GM23338 (cell line): ENCODE data around the gene L3MBTL4. TPM values are rescaled to one million over a fixed set of nuclear protein-coding genes. Genes with fewer than 3 reads are reported as not detected.

Experiments
- ATAC-seq: fragments of 200-7000 bp; cut with Tn5 transposase; 3 replicates; pipeline ENCODE4 v1.9.1; 2020
- DNase-seq: peaks from one replicate; pipeline ENCODE4 v3.0.0-alpha.2; 2015; ENCODE audit warnings: low spot score
- H2AFZ ChIP-seq: fragments of 200-600 bp; sonication (generic); 2 replicates; pipeline ENCODE4 v1.8.0; 2016; ENCODE audit warnings: antibody characterized with exemption, mild to moderate bottlenecking, moderate library complexity
- H3F3A ChIP-seq: fragments of 200-600 bp; sonication (generic); replicated peaks from 2 replicates; pipeline ENCODE4 v1.8.0; 2017; ENCODE audit warnings: antibody characterized with exemption, mixed run types, low read depth
- H3K27ac ChIP-seq: fragments of 200-600 bp; sonication (generic); 2 replicates; pipeline ENCODE4 v1.6.1; 2016; ENCODE audit warnings: low read depth
- H3K27me3 ChIP-seq: fragments of 200-600 bp; sonication (generic); 2 replicates; pipeline ENCODE4 v1.8.0; 2016; ENCODE audit warnings: mild to moderate bottlenecking, mixed run types, moderate library complexity; ENCODE audit not compliant: insufficient read depth
- H3K36me3 ChIP-seq: fragments of 200-600 bp; sonication (generic); 2 replicates; pipeline ENCODE4 v1.8.0; 2016; ENCODE audit warnings: mild to moderate bottlenecking; ENCODE audit not compliant: insufficient read depth
- H3K4me1 ChIP-seq: fragments of 200-600 bp; sonication (generic); 2 replicates; pipeline ENCODE4 v1.8.0; 2016; ENCODE audit warnings: mild to moderate bottlenecking, moderate library complexity; ENCODE audit not compliant: insufficient read depth
- H3K4me2 ChIP-seq: fragments of 200-600 bp; sonication (generic); 2 replicates; pipeline ENCODE4 v1.7.1; 2017; ENCODE audit warnings: mixed run types
- H3K4me3 ChIP-seq: fragments of 200-600 bp; sonication (generic); 2 replicates; pipeline ENCODE4 v1.6.1; 2016; ENCODE audit warnings: mixed run types
- H3K79me2 ChIP-seq: fragments of 200-600 bp; sonication (generic); replicated peaks from 2 replicates; pipeline ENCODE4 v1.8.0; 2017; ENCODE audit warnings: mild to moderate bottlenecking; ENCODE audit not compliant: insufficient read depth
- H3K9me2 ChIP-seq: fragments of 200-600 bp; sonication (generic); 2 replicates; pipeline ENCODE4 v1.8.0; 2017; ENCODE audit not compliant: insufficient read depth
- H4K20me1 ChIP-seq: fragments of 200-600 bp; sonication (generic); replicated peaks from 2 replicates; pipeline ENCODE4 v1.8.0; 2017; ENCODE audit warnings: mild to moderate bottlenecking; ENCODE audit not compliant: insufficient read depth
- H3K27ac Mint-ChIP-seq: 2 replicates; pipeline ENCODE4 v1.8.0; 2020; ENCODE audit warnings: inconsistent platforms, mild to moderate bottlenecking, moderate library complexity, mixed read lengths
- H3K27me3 Mint-ChIP-seq: 3 replicates; pipeline ENCODE4 v1.8.0; 2022; ENCODE audit warnings: low read depth, mild to moderate bottlenecking, moderate library complexity, mixed read lengths, inconsistent platforms; ENCODE audit not compliant: insufficient read depth, poor library complexity
- H3K36me3 Mint-ChIP-seq: 3 replicates; pipeline ENCODE4 v1.8.0; 2021; ENCODE audit warnings: low read depth, mild to moderate bottlenecking, inconsistent platforms, moderate library complexity, mixed read lengths
- H3K4me1 Mint-ChIP-seq: 3 replicates; pipeline ENCODE4 v1.8.0; 2020; ENCODE audit warnings: mild to moderate bottlenecking, inconsistent platforms, mixed read lengths
- H3K4me3 Mint-ChIP-seq: 3 replicates; pipeline ENCODE4 v1.8.0; 2021; ENCODE audit warnings: moderate library complexity, mild to moderate bottlenecking, inconsistent platforms, mixed read lengths
- H3K9me3 Mint-ChIP-seq: 3 replicates; pipeline ENCODE4 v1.8.0; 2020; ENCODE audit warnings: moderate library complexity, mild to moderate bottlenecking, inconsistent platforms, mixed read lengths
- CTCF ChIP-seq, 2 experiments: fragments of 200-600 bp in 1 of 2; sonication (generic) in 1 of 2; conservative IDR thresholded peaks; 2 replicates each; pipeline versions ENCODE4 v1.5.1 to v1.6.1; 2016 to 2017; ENCODE audit warnings: antibody characterized with exemption in 2 of 2, low read depth in 2 of 2, mild to moderate bottlenecking in 2 of 2, moderate library complexity in 1 of 2
- ETS1 ChIP-seq: IDR thresholded peaks from 2 replicates; pipeline ENCODE4 v1.6.1; 2016; ENCODE audit warnings: antibody characterized with exemption
- EZH2 ChIP-seq: fragments of 200-600 bp; sonication (generic); IDR thresholded peaks from one replicate; pipeline ENCODE4 v1.8.0; 2017; ENCODE audit warnings: antibody characterized with exemption, mild to moderate bottlenecking, low read depth; ENCODE audit not compliant: unreplicated experiment
- EZH2phosphoT487 ChIP-seq: fragments of 200-600 bp; sonication (generic); IDR thresholded peaks from one replicate; pipeline ENCODE4 v1.8.1; 2018; ENCODE audit warnings: antibody characterized with exemption; ENCODE audit not compliant: unreplicated experiment
- NANOG ChIP-seq: IDR thresholded peaks from 2 replicates; pipeline ENCODE4 v1.6.1; 2016; ENCODE audit warnings: antibody characterized with exemption, borderline replicate concordance
- POLR2AphosphoS5 ChIP-seq: IDR thresholded peaks from 2 replicates; pipeline ENCODE4 v1.6.1; 2016; ENCODE audit warnings: antibody characterized with exemption, low read depth
- STAT1 ChIP-seq: IDR thresholded peaks from one replicate; pipeline ENCODE4 v1.6.1; 2016; ENCODE audit warnings: antibody characterized with exemption; ENCODE audit not compliant: unreplicated experiment
- ZNF114 ChIP-seq: fragments of 250-450 bp; sonication (Bioruptor Pico); IDR thresholded peaks from 2 replicates; pipeline ENCODE4 v1.5.0; 2020; ENCODE audit warnings: mild to moderate bottlenecking, moderate library complexity
- ZNF331 ChIP-seq: fragments of 250-450 bp; sonication (Bioruptor Pico); IDR thresholded peaks from 2 replicates; pipeline ENCODE4 v1.5.0; 2020; ENCODE audit warnings: low read depth, mild to moderate bottlenecking, moderate library complexity
- polyA plus RNA-seq: library from polyadenylated mRNA; unstranded; fragments of >200 nt; fragmentation: Nextera tagmentation; extraction: Ambion mirVana; gene quantifications from 2 replicates; pipeline ENCODE4 v1.2.1, GENCODE V29; 2016
- total RNA-seq: library from RNA; depleted of rRNA; stranded (reverse); fragments of >200 nt; shearing (Covaris generic); gene quantifications from 2 replicates; pipeline ENCODE4 v1.2.3, GENCODE V29; 2014

Gene L3MBTL4
- total and polyA plus RNA-seq, 2 experiments from 2014 or later, result 0.48 to 2.8 TPM

GRCh38 chr18:6111726-6112125 lies 303.0 kb downstream of the L3MBTL4 start (continued):
- TF ChIP-seq CTCF (conservative IDR thresholded peaks at IDR 0.05; ENCODE audit: low read depth in 2 of 2), result no peak
- no peak for TF ChIP-seq EZH2
- TF ChIP-seq STAT1, result no peak
- no peak for TF ChIP-seq NANOG

DNA sequence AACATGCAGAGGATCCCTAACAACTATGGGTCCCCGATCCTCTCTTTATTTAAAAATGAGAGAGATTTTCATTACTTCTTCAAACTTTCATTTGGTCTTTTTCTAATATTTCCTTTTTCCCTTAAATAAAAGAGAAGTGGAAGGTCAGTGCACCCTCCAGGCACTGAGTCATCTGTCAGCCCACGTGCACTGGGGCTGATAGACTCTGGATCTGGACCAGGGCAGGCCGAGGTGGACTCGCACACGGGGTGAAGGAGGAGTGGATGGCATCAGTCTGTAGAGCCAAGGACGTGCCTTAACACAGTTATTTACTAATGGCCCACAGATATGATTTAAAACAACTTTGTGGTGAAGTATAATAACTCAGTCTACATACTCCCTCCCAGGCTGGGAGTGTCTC lies 305.0 kb downstream of the L3MBTL4 start:
- no peak for ATAC-seq
- H3K36me3 ChIP-seq, result no peaks in the 10 kb centered on the region

More for the DNA sequence above, 305.0 kb downstream of the L3MBTL4 start:
- H3K4me1 ChIP-seq, result no peaks in the 10 kb centered on the region
- DNase-seq, result no peak
- H3K4me2 ChIP-seq, result no peak overlapping the region
- H3K27ac ChIP-seq, result no peak overlapping the region
- no peaks in the 10 kb centered on the region for H3F3A ChIP-seq
- Mint-ChIP-seq H3K4me1 (no peaks in the 10 kb centered on the region), H3K36me3 (no peaks in the 10 kb centered on the region), H3K4me3 (no peak overlapping the region), H3K9me3 (no peaks in the 10 kb centered on the region), H3K27ac (no peak overlapping the region), H3K27me3 (peaks cover 7% of the 10 kb centered on the region)
- H3K27me3 ChIP-seq, result no peaks in the 10 kb centered on the region
- no peaks in the 10 kb centered on the region for H3K79me2 ChIP-seq
- H3K9me2 ChIP-seq, result no peaks in the 10 kb centered on the region
- no peak overlapping the region for H2AFZ ChIP-seq
- TF ChIP-seq ZNF331 (CRISPR knock-in tag) (no peak), EZH2phosphoT487 (no peak), CTCF (conservative IDR thresholded peaks at IDR 0.05; ENCODE audit: low read depth in 2 of 2) (no peak), EZH2 (no peak), ETS1 (no peak), POLR2AphosphoS5 (no peak), STAT1 (no peak), ZNF114 (CRISPR knock-in tag) (no peak)
- H4K20me1 ChIP-seq, result no peaks in the 10 kb centered on the region; the same call in 1 of the 2 replicates
- H3K4me3 ChIP-seq, result no peak overlapping the region
